Measurements from ENCODE around the gene LPP. TPM values are rescaled to one million over a fixed set of nuclear protein-coding genes. Genes with fewer than 3 reads are reported as not detected.

Gene LPP
- total and polyA plus RNA-seq, 8 donors: 8.0 to 885 (median 305) TPM

- DNase-seq: no peak
- H3K27me3 ChIP-seq: no peaks in the 10 kb centered on the region
- TF ChIP-seq EP300 (IDR thresholded peaks at IDR 0.05): no peak
- TF ChIP-seq CTCF (IDR thresholded peaks at IDR 0.05): no peak
- TF ChIP-seq POLR2AphosphoS5 (IDR thresholded peaks at IDR 0.05): no peak
- no peak for TF ChIP-seq POLR2A (IDR thresholded peaks at IDR 0.05)
- no peak overlapping the region for H3K4me3 ChIP-seq
- intact Hi-C loops (cut with DNase I; ENCODE audit: low total_unique reads): no loop called here
- 73 to 96% (median 92%) methylated on average over 1 of the region's 1 CpG for WGBS, 5 donors
- H3K9me3 ChIP-seq: no peaks in the 10 kb centered on the region
- no peaks in the 10 kb centered on the region for H3K36me3 ChIP-seq
- H3K4me1 ChIP-seq: peaks cover 14 to 54% (median 31%) of the 10 kb centered on the region in 4 donors
- peak overlapping the region in 1 of 5 donors; percentile 63 for H3K27ac ChIP-seq
Observed at GRCh38 chr3:188367678-188368077, 213.7 kb downstream of the LPP start.

- Histone ChIP-seq H3K27ac (peak overlapping the region in 2 of 5 donors; percentile 8 to 63), H3K36me3 (no peaks in the 10 kb centered on the region), H3K27me3 (no peaks in the 10 kb centered on the region), H3K4me3 (no peak overlapping the region), H3K4me1 (peaks cover 14 to 46% (median 24%) of the 10 kb centered on the region in 4 donors), H3K9me3 (no peaks in the 10 kb centered on the region)
- DNase-seq: no peak
- TF ChIP-seq POLR2A (IDR thresholded peaks at IDR 0.05) (no peak), CTCF (IDR thresholded peaks at IDR 0.05) (no peak), POLR2AphosphoS5 (IDR thresholded peaks at IDR 0.05) (no peak), EP300 (IDR thresholded peaks at IDR 0.05) (no peak)
- WGBS, 5 donors: 95 to 99% (median 98%) methylated on average over 3 of the region's 3 CpGs
- intact Hi-C loops (cut with DNase I; ENCODE audit: low total_unique reads): no loop called here
Observed at GRCh38 chr3:188369526-188369925, 215.6 kb downstream of the LPP start.

DNA sequence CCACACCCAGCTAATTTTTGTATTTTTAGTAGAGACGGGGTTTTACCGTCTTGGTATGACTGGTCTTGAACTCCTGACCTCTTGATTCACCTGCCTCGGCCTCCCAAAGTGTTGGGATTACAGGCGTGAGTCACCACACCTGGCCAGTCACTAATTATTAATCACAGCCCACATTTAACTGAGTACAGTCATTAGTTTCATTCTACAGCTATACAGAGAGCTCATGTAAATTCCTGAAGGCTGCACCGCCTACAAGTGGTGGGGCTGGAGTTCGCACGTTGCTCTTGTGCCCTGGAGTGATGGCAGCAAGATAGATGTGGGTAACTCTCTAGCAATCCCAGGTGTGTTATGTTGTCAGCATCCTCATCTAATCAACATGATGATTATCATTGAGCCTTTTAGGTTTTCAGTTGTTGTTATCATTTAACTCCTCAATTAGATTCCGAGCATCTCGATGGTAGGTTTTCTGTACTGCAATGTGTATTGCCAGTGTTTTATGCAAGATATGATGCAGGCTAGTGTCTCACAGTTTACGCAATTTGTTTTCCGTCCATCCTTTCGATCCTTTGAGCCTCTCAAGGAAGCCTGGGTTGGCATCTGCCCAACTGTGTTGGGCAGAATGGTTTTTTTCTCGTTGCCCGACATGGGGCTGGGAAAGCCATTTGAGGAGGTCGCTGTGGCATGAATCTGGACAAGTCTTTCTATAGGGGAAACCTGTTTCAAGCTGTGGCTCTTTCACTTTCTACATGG is 216.3 kb downstream of the LPP start:
- H3K4me1 ChIP-seq: peaks cover 12 to 39% (median 16%) of the 10 kb centered on the region in 4 donors

DNA sequence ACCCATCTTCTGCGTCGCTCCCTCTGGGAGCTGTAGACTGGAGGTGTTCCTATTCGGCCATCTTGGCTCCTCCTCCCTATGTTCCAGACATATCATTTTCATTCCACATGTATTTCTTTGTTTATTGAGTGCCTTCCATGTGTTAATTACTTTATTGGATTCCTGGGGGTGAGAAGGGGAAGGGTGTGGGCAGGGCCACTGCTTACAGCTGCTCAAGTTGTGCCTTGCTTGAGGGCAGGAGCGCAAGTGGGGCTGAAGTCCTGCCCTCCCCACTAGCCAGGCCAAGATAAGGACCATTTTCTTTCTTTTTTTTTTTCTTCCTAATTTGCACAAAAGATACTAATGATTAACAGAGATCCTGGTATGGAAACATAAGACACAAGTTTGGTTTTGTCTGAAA is 224.8 kb downstream of the LPP start:
- DNase-seq: no peak
- H3K9me3 ChIP-seq: no peaks in the 10 kb centered on the region
- no peak overlapping the region for H3K4me3 ChIP-seq
- no peaks in the 10 kb centered on the region for H3K36me3 ChIP-seq
- WGBS, 5 donors: 79 to 92% (median 86%) methylated on average over 4 of the region's 4 CpGs
- intact Hi-C loops (cut with DNase I; ENCODE audit: low total_unique reads): no loop called here
- TF ChIP-seq CTCF (IDR thresholded peaks at IDR 0.05): no peak
- no peak for TF ChIP-seq POLR2A (IDR thresholded peaks at IDR 0.05)
- no peak for TF ChIP-seq POLR2AphosphoS5 (IDR thresholded peaks at IDR 0.05)
- no peak for TF ChIP-seq EP300 (IDR thresholded peaks at IDR 0.05)
- no peak overlapping the region for H3K27ac ChIP-seq
- H3K4me1 ChIP-seq: peaks cover 0 to 24% (median 11%) of the 10 kb centered on the region in 4 donors
- H3K27me3 ChIP-seq: no peaks in the 10 kb centered on the region

More for the DNA sequence above, 216.3 kb downstream of the LPP start:
- H3K36me3 ChIP-seq: no peaks in the 10 kb centered on the region
- no peak for TF ChIP-seq POLR2AphosphoS5 (IDR thresholded peaks at IDR 0.05)
- no peak for TF ChIP-seq EP300 (IDR thresholded peaks at IDR 0.05)
- no peak for TF ChIP-seq CTCF (IDR thresholded peaks at IDR 0.05)
- no peak for TF ChIP-seq POLR2A (IDR thresholded peaks at IDR 0.05)
- peak overlapping the region in 2 of 5 donors; percentile 8 to 63 for H3K27ac ChIP-seq
- no peak overlapping the region for H3K4me3 ChIP-seq
- WGBS, 5 donors: 71 to 91% (median 84%) methylated on average over 15 of the region's 15 CpGs
- H3K9me3 ChIP-seq: no peaks in the 10 kb centered on the region
- H3K27me3 ChIP-seq: no peaks in the 10 kb centered on the region
- no peak for DNase-seq
- intact Hi-C loops (cut with DNase I; ENCODE audit: low total_unique reads): no loop called here

All from stomach (tissue), 9 donors.